ENCODE results near the gene KLK3.
"Not testable (repeated sequence)": the region's sequence is repeated elsewhere in the genome, so short reads cannot be mapped to it uniquely, and the experiment has no call there.

The KLK3 gene

GRCh38 chr19:50854636-50855410 lies at the start of gene KLK3:
TSS of gene KLK3 (plus strand) at chr19:50854915. CDS start at chr19:50854956, 41 bp downstream.
- DNase-seq (ENCODE audit: low spot score), result no peak

- no peak for DNase-seq (ENCODE audit: low spot score)
These were observed 45.9 kb upstream of the KLK3 start for GRCh38 chr19:50808856-50809255.

- not testable (repeated sequence) for DNase-seq (ENCODE audit: low spot score)
These were observed 43.0 kb upstream of the KLK3 start for GRCh38 chr19:50811622-50812238.

- no peak for DNase-seq (ENCODE audit: low spot score)
These were observed 42.2 kb upstream of the KLK3 start for GRCh38 chr19:50812474-50812873.

- no peak for DNase-seq (ENCODE audit: low spot score)
These were observed 39.8 kb upstream of the KLK3 start for GRCh38 chr19:50814883-50815282.

- DNase-seq (ENCODE audit: low spot score), result no peak
These were observed 39.3 kb upstream of the KLK3 start for GRCh38 chr19:50815439-50815838.

GRCh38 chr19:50817941-50818858 lies 36.5 kb upstream of the KLK3 start:
- DNase-seq (ENCODE audit: low spot score), result no peak

- DNase-seq (ENCODE audit: low spot score), result no peak
These were observed 35.7 kb upstream of the KLK3 start for GRCh38 chr19:50818859-50819472.

GRCh38 chr19:50819636-50820035 lies 35.1 kb upstream of the KLK3 start:
- no peak for DNase-seq (ENCODE audit: low spot score)

- no peak for DNase-seq (ENCODE audit: low spot score)
These were observed 34.6 kb upstream of the KLK3 start for GRCh38 chr19:50820086-50820485.

GRCh38 chr19:50820549-50821247 lies 34.0 kb upstream of the KLK3 start:
- no peak for DNase-seq (ENCODE audit: low spot score)

- DNase-seq (ENCODE audit: low spot score), result no peak
These were observed 33.5 kb upstream of the KLK3 start for GRCh38 chr19:50821248-50821612.

- no peak for DNase-seq (ENCODE audit: low spot score)
These were observed 33.1 kb upstream of the KLK3 start for GRCh38 chr19:50821622-50822021.

GRCh38 chr19:50822661-50823208 lies 32.0 kb upstream of the KLK3 start:
- no peak for DNase-seq (ENCODE audit: low spot score)

GRCh38 chr19:50823389-50824042 lies 31.2 kb upstream of the KLK3 start, which contains the start of gene KLK1:
TSS of gene KLK1 (minus strand) at chr19:50823787. CDS start at chr19:50823748, 39 bp downstream.
- no peak for DNase-seq (ENCODE audit: low spot score)

GRCh38 chr19:50826492-50827240 lies 28.0 kb upstream of the KLK3 start:
- DNase-seq (ENCODE audit: low spot score), result no peak

GRCh38 chr19:50827476-50827875 lies 27.2 kb upstream of the KLK3 start:
- DNase-seq (ENCODE audit: low spot score), result no peak

GRCh38 chr19:50829801-50830200 lies 24.9 kb upstream of the KLK3 start:
- DNase-seq (ENCODE audit: low spot score), result no peak

- DNase-seq (ENCODE audit: low spot score), result no peak
These were observed 24.3 kb upstream of the KLK3 start for GRCh38 chr19:50830266-50831025.

Data from pons (tissue), 1 donor.